GM19324 (cell line): ENCODE results near the gene SLC37A3.

Experiments used
- ATAC-seq: cut with Tn5 transposase; IDR thresholded peaks from one replicate; pipeline ENCODE4 v1.9.1; 2021; ENCODE audit warnings: mild to moderate bottlenecking, moderate library complexity; ENCODE audit not compliant: unreplicated experiment, low FRiP score

Gene SLC37A3

GRCh38 chr7:140402178-140402835, 4.0 kb upstream of the SLC37A3 start:
- no peak for ATAC-seq

- no peak for ATAC-seq
These were observed 2.1 kb upstream of the SLC37A3 start for GRCh38 chr7:140400381-140400780.

- ATAC-seq = no peak
These were observed 491 bp upstream of the SLC37A3 start for GRCh38 chr7:140398821-140399220.

- ATAC-seq = no peak
These were observed 4.5 kb downstream of the SLC37A3 start for GRCh38 chr7:140393756-140394306.

GRCh38 chr7:140391634-140392033, 6.7 kb downstream of the SLC37A3 start:
- no peak for ATAC-seq

- ATAC-seq = no peak
These were observed 7.7 kb downstream of the SLC37A3 start for GRCh38 chr7:140390466-140391190.

GRCh38 chr7:140390034-140390433, 8.3 kb downstream of the SLC37A3 start:
- no peak for ATAC-seq

GRCh38 chr7:140389445-140389844, 8.9 kb downstream of the SLC37A3 start:
- no peak for ATAC-seq

- ATAC-seq = no peak
These were observed 13.3 kb downstream of the SLC37A3 start for GRCh38 chr7:140384894-140385545.

- ATAC-seq = no peak
These were observed 14.2 kb downstream of the SLC37A3 start for GRCh38 chr7:140383954-140384713.

GRCh38 chr7:140375892-140376730, 22.2 kb downstream of the SLC37A3 start:
- no peak for ATAC-seq

- ATAC-seq = no peak
These were observed 23.0 kb downstream of the SLC37A3 start for GRCh38 chr7:140375323-140375722.

GRCh38 chr7:140369294-140369693, 29.0 kb downstream of the SLC37A3 start:
- ATAC-seq = no peak

GRCh38 chr7:140367528-140367927, 30.8 kb downstream of the SLC37A3 start:
- no peak for ATAC-seq

GRCh38 chr7:140364819-140365218, 33.5 kb downstream of the SLC37A3 start:
- ATAC-seq = no peak

- no peak for ATAC-seq
These were observed 37.6 kb downstream of the SLC37A3 start for GRCh38 chr7:140360697-140361229.

GRCh38 chr7:140358412-140359051, 39.8 kb downstream of the SLC37A3 start:
- no peak for ATAC-seq

- no peak for ATAC-seq
These were observed 40.3 kb downstream of the SLC37A3 start for GRCh38 chr7:140358024-140358411.

- ATAC-seq = no peak
These were observed 48.3 kb downstream of the SLC37A3 start for GRCh38 chr7:140350056-140350455.
